ENCODE results near the gene ZNF398. TPM values are rescaled to one million over a fixed set of nuclear protein-coding genes. Genes with fewer than 3 reads are reported as not detected.

Gene ZNF398
- total and polyA plus RNA-seq, 2 of the 13 experiments (the other 11 are each of a cell fraction or from before 2014, with no cell fraction given) = 3.0 to 8.9 TPM

DNA sequence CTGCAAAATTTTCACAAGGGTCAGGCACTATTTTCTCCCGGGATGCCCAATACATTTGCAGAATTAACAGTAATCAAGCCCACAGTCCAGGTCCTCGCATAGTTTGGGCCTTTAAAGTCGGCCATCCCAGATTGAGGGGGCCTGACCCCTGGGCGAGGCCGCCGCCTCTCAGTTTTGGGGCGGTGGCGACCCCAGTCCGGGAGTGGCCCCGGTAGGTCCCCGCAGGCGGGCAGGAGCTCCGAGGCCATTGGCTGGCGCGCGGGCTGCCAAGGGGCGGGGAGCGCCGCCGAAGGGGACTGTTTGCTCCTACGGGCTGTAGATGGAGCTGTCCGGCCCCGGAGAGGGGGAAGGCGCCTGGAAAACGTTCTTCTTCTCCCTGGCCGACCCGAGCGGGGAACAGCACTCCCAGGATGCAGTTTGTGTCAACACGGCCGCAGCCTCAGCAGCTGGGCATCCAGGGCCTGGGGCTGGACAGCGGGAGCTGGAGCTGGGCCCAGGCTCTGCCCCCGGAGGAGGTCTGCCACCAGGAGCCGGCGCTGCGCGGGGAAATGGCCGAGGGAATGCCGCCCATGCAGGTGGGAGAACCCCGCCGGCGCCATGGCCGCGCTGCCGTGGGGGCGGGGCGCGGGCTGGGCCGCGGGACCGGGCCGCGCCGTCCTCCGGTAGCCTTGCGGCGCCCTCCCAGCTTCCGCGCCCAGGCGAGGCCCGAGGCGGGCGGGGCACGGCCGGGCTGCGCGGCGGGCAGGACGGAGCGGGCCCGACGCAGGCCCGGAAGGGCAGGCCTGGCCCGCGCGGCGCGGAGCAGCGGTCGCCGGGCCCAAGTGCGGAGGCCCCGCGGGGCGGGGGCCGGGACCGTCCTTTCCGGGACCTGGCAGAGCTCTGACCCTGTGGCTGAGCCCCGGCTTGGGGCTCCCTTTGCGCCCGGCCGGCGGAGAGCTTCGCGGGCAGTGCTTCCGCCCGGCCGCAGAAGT, 48.2 kb downstream of the ZNF398 start, which contains the start of gene ZNF282 (continued):
- no peak for TF ChIP-seq GRHL1 (CRISPR knock-in tag; conservative IDR thresholded peaks at IDR 0.05)
- TF ChIP-seq KDM6A (CRISPR knock-in tag; IDR thresholded peaks at IDR 0.05; ENCODE audit: low read depth) = no peak
- no peak for TF ChIP-seq SCMH1 (CRISPR knock-in tag; IDR thresholded peaks at IDR 0.05; ENCODE audit: borderline replicate concordance)
- no peak for TF ChIP-seq ZNF260 (CRISPR knock-in tag; IDR thresholded peaks at IDR 0.05; ENCODE audit: borderline replicate concordance, low read depth)
- no peak; the same call in 1 of the 2 replicates for TF ChIP-seq HOXA5 (CRISPR knock-in tag; IDR thresholded peaks at IDR 0.05)
- TF ChIP-seq TMF1 (CRISPR knock-in tag; IDR thresholded peaks at IDR 0.05; ENCODE audit: low read depth) = no peak
- TF ChIP-seq ZNF572 (CRISPR knock-in tag; IDR thresholded peaks at IDR 0.05) = no peak
- TF ChIP-seq ZNF235 (CRISPR knock-in tag; IDR thresholded peaks at IDR 0.05; ENCODE audit: borderline replicate concordance) = peak; percentile 56; the same call in 1 of the 2 replicates
- TF ChIP-seq MYPOP (CRISPR knock-in tag; IDR thresholded peaks at IDR 0.05) = peak; percentile 71; the same call in 1 of the 2 replicates
- 0 out of 2 replicates have a peak, but pooled peaks have one; percentile 46 for TF ChIP-seq ZNF256 (CRISPR knock-in tag; conservative IDR thresholded peaks at IDR 0.05)
- TF ChIP-seq ZNF496 (CRISPR knock-in tag; IDR thresholded peaks at IDR 0.05; ENCODE audit: insufficient replicate concordance) = no peak
- 0 out of 2 replicates have a peak, but pooled peaks have one; percentile 18 for TF ChIP-seq ZNF609 (CRISPR knock-in tag; IDR thresholded peaks at IDR 0.05; ENCODE audit: borderline replicate concordance)
- TF ChIP-seq, protein P1, sequence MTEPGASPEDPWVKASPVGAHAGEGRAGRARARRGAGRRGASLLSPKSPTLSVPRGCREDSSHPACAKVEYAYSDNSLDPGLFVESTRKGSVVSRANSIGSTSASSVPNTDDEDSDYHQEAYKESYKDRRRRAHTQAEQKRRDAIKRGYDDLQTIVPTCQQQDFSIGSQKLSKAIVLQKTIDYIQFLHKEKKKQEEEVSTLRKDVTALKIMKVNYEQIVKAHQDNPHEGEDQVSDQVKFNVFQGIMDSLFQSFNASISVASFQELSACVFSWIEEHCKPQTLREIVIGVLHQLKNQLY (CRISPR knock-in tag; IDR thresholded peaks at IDR 0.05) = no peak
- TF ChIP-seq ELF1 (CRISPR knock-in tag; IDR thresholded peaks at IDR 0.05) = no peak; the same call in 1 of the 2 replicates
- TF ChIP-seq ZNF562 (CRISPR knock-in tag; IDR thresholded peaks at IDR 0.05; ENCODE audit: borderline replicate concordance) = no peak
- TF ChIP-seq CEBPB (IDR thresholded peaks at IDR 0.05; ENCODE audit: borderline replicate concordance, low read depth, low read length) = no peak
